Upper lobe of left lung (tissue), 6 donors: ENCODE results near the gene ZNF326. TPM values are rescaled to one million over a fixed set of nuclear protein-coding genes. Genes with fewer than 3 reads are reported as not detected.
A peak's percentile ranks its signal among the peaks of the same experiment; 100 is the strongest.
"Not testable (repeated sequence)": the region's sequence is repeated elsewhere in the genome, so short reads cannot be mapped to it uniquely, and the experiment has no call there.

ENCODE experiments used
- ATAC-seq, 2 donors: fragments of 200-7000 bp; cut with Tn5 transposase; one replicate each; pipeline ENCODE4 v1.9.1; 2022; ENCODE audit warnings: mild to moderate bottlenecking in 2 of 2, moderate library complexity in 2 of 2; ENCODE audit not compliant: low FRiP score in 2 of 2
- DNase-seq, 2 donors: peaks; one replicate each; pipeline ENCODE4 v3.0.0-alpha.2; 2019 to 2020
- H3K27ac ChIP-seq, 4 donors: fragments of 200-600 bp; sonication (generic); one replicate each; pipeline ENCODE4 v1.5.1; 2016 to 2019
- H3K27me3 ChIP-seq, 4 donors: fragments of 200-600 bp; sonication (generic); one replicate each; pipeline ENCODE4 v1.5.1; 2017 to 2019
- H3K36me3 ChIP-seq, 4 donors: fragments of 200-600 bp; sonication (generic); one replicate each; pipeline ENCODE4 v1.5.1; 2016 to 2019
- H3K4me1 ChIP-seq, 4 donors: fragments of 200-600 bp; sonication (generic); one replicate each; pipeline ENCODE4 v1.5.1; 2018 to 2019
- H3K4me3 ChIP-seq, 4 donors: fragments of 200-600 bp; sonication (generic); one replicate each; pipeline ENCODE4 v1.5.1; 2017 to 2019; ENCODE audit warnings: mild to moderate bottlenecking in 2 of 4, moderate library complexity in 1 of 4
- H3K9me3 ChIP-seq, 4 donors: fragments of 200-600 bp; sonication (generic); one replicate each; pipeline ENCODE4 v1.5.1; 2018 to 2019
- EP300 ChIP-seq, 4 donors: sonication (generic); formaldehyde crosslinking; IDR thresholded peaks; one replicate each; pipeline ENCODE4 v1.5.1; 2017; ENCODE audit warnings: antibody characterized with exemption in 4 of 4, control low read depth in 2 of 4
- POLR2A ChIP-seq, 4 donors: fragments of 450-650 bp; IDR thresholded peaks; one replicate each; pipeline ENCODE4 v1.5.1; 2016 to 2017; ENCODE audit warnings: antibody characterized with exemption in 4 of 4, mild to moderate bottlenecking in 2 of 4
- POLR2AphosphoS5 ChIP-seq, 2 donors: sonication (generic); formaldehyde crosslinking; IDR thresholded peaks; one replicate each; pipeline ENCODE4 v1.5.1; 2017; ENCODE audit warnings: antibody characterized with exemption in 2 of 2
- WGBS, 2 donors: methylation state at CpG; one replicate each; pipeline ENCODE4 v1.1.5; 2017 to 2018; 5-methylcytosine and 5-hydroxymethylcytosine counted together
- total RNA-seq, 6 donors: library from RNA; depleted of rRNA in 4 of 6; stranded (reverse); fragments of >200 nt in 4 of 6; gene quantifications; one replicate each; pipeline versions ENCODE4 v1.1.0 to v1.2.1, GENCODE V29; 2016 to 2021
- TF ChIP-seq, protein P1 (sequence below), 6 experiments: fragments of 450-650 bp in 4 of 6; fragments of 200-600 bp in 2 of 6; sonication (generic) in 2 of 6; IDR thresholded peaks; one replicate each; pipeline ENCODE4 v1.5.1; 2016 to 2019; ENCODE audit warnings: antibody characterized with exemption in 6 of 6
- donor health status: DM: no; HTN: no; CAD: no; lungs with moderate emphysema.
- donor health status: DM: no; HTN: yes; CAD: no; lungs with severe emphysema.

ZNF326 gene
- total RNA-seq, 6 donors from 2014 or later = 9.2 to 32.5 (median 17.4) TPM

GRCh38 chr1:89974256-89974655, 20.7 kb upstream of the ZNF326 start:
- Histone ChIP-seq H3K36me3 (no peaks in the 10 kb centered on the region), H3K9me3 (no peaks in the 10 kb centered on the region), H3K4me1 (peaks cover 0 to 3% (median 1%) of the 10 kb centered on the region in 4 donors), H3K4me3 (no peak overlapping the region), H3K27ac (no peak overlapping the region), H3K27me3 (no peaks in the 10 kb centered on the region)
- DNase-seq (no peak), ATAC-seq (no peak)
- TF ChIP-seq POLR2AphosphoS5 (IDR thresholded peaks at IDR 0.05) = no peak
- TF ChIP-seq, protein P1, sequence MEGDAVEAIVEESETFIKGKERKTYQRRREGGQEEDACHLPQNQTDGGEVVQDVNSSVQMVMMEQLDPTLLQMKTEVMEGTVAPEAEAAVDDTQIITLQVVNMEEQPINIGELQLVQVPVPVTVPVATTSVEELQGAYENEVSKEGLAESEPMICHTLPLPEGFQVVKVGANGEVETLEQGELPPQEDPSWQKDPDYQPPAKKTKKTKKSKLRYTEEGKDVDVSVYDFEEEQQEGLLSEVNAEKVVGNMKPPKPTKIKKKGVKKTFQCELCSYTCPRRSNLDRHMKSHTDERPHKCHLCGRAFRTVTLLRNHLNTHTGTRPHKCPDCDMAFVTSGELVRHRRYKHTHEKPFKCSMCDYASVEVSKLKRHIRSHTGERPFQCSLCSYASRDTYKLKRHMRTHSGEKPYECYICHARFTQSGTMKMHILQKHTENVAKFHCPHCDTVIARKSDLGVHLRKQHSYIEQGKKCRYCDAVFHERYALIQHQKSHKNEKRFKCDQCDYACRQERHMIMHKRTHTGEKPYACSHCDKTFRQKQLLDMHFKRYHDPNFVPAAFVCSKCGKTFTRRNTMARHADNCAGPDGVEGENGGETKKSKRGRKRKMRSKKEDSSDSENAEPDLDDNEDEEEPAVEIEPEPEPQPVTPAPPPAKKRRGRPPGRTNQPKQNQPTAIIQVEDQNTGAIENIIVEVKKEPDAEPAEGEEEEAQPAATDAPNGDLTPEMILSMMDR (IDR thresholded peaks at IDR 0.05) = no peak
- TF ChIP-seq EP300 (IDR thresholded peaks at IDR 0.05) = no peak
- no peak for TF ChIP-seq POLR2A (IDR thresholded peaks at IDR 0.05)
- WGBS, 2 donors = 94 to 99% methylated on average over 4 of the region's 4 CpGs

DNA sequence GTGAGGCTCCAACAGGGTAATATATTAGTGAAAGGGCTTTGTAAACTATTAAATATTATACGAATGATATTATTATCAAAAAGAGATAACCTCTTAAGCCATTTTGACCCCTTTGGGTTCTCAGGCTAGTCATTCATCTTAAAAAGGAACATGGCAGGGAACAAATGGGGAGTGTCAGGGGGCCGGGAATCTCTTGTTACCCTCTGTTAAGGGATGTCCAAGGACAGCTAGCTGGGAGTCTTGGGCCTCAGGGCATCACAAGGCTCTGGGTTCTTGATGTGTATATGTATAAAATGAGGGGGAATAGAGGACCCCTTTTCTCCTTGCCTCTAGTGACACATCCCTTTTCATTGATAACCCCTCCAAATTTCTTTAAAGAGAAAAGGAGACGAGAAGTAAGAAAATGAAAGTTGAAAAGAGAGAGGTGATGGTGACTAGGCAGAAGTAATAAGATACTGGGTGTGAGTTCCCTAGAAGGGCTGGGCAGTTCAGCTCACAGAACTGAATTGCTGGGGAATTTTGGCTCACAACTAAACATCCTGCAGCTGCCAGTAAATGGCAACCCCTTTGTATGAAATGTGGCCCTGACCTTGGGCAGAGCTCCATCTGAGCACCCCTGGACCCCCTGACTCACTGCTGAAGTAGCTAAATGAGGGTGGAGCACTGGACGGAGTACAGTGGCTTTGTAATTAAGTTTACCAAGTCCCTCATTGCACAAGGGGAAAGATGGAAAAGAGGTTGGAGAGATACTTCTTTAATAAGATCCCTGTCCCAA, 20.0 kb upstream of the ZNF326 start:
- H3K27ac ChIP-seq = no peak overlapping the region
- H3K4me3 ChIP-seq = no peak overlapping the region
- WGBS, 2 donors = 65 to 73% methylated on average over 4 of the region's 4 CpGs
- H3K4me1 ChIP-seq = peaks cover 0 to 3% (median 1%) of the 10 kb centered on the region in 4 donors
- TF ChIP-seq EP300 (IDR thresholded peaks at IDR 0.05) (no peak), POLR2AphosphoS5 (IDR thresholded peaks at IDR 0.05) (no peak)
- no peaks in the 10 kb centered on the region for H3K9me3 ChIP-seq
- peak; percentile 19 to 63 for ATAC-seq
- no peaks in the 10 kb centered on the region for H3K36me3 ChIP-seq
- DNase-seq = no peak
- H3K27me3 ChIP-seq = no peaks in the 10 kb centered on the region

- 55 to 58% methylated on average over 4 of the region's 4 CpGs for WGBS, 2 donors
- TF ChIP-seq, protein P1 (IDR thresholded peaks at IDR 0.05) = no peak
- TF ChIP-seq POLR2A (IDR thresholded peaks at IDR 0.05) = no peak
- no peaks in the 10 kb centered on the region for H3K36me3 ChIP-seq
- peaks cover 0 to 3% (median 1%) of the 10 kb centered on the region in 4 donors for H3K4me1 ChIP-seq
- H3K27me3 ChIP-seq = no peaks in the 10 kb centered on the region
- no peaks in the 10 kb centered on the region for H3K9me3 ChIP-seq
- no peak overlapping the region for H3K4me3 ChIP-seq
- DNase-seq (no peak), ATAC-seq (peak in 1 of 2 donors; percentile 64)
- H3K27ac ChIP-seq = no peak overlapping the region
Observed at GRCh38 chr1:89975540-89976125, 19.3 kb upstream of the ZNF326 start.

DNA sequence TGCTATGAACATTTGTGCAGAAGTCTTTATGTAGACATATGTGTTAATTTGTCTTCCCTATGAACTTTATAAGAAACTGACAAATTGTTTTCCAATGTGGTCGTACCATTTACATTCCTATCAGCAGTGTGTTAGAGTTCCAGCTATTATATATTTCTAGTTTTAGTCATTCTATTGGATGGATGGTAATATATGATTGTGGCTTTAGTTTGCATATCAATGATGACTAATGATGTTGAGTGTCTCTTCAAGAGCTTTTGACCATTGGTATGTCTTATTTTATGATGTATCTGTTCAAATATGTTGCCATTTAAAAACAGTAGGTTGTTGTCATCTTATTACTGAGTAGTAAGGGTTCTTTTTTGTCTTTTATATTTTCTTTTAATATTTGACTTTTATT, 16.2 kb upstream of the ZNF326 start:
- WGBS, 2 donors = 96 to 97% methylated on average over 1 of the region's 1 CpG
- TF ChIP-seq EP300 (IDR thresholded peaks at IDR 0.05) (no peak), POLR2AphosphoS5 (IDR thresholded peaks at IDR 0.05) (no peak), POLR2A (IDR thresholded peaks at IDR 0.05) (no peak)
- TF ChIP-seq, protein P1 (IDR thresholded peaks at IDR 0.05) = no peak
- no peak overlapping the region for H3K4me3 ChIP-seq
- DNase-seq = no peak
- H3K4me1 ChIP-seq = peaks cover 0 to 3% (median 1%) of the 10 kb centered on the region in 4 donors
- no peak overlapping the region for H3K27ac ChIP-seq
- no peaks in the 10 kb centered on the region for H3K36me3 ChIP-seq
- H3K9me3 ChIP-seq = no peaks in the 10 kb centered on the region
- H3K27me3 ChIP-seq = no peaks in the 10 kb centered on the region
- ATAC-seq = no peak

GRCh38 chr1:89980605-89981004, 14.3 kb upstream of the ZNF326 start:
- Histone ChIP-seq H3K27me3 (no peaks in the 10 kb centered on the region), H3K27ac (no peak overlapping the region), H3K4me1 (no peaks in the 10 kb centered on the region), H3K36me3 (no peaks in the 10 kb centered on the region), H3K4me3 (no peak overlapping the region), H3K9me3 (no peaks in the 10 kb centered on the region)
- DNase-seq (no peak), ATAC-seq (no peak)
- 66 to 72% methylated on average over 4 of the region's 4 CpGs for WGBS, 2 donors
- TF ChIP-seq, protein P1 (IDR thresholded peaks at IDR 0.05) = no peak

GRCh38 chr1:89982846-89983245, 12.1 kb upstream of the ZNF326 start:
- not testable (repeated sequence) for DNase-seq, H3K9me3 ChIP-seq, H3K36me3 ChIP-seq, H3K4me3 ChIP-seq, H3K4me1 ChIP-seq, H3K27ac ChIP-seq, ATAC-seq, H3K27me3 ChIP-seq
- WGBS, 2 donors = 86 to 97% methylated on average over 2 of the region's 2 CpGs

DNA sequence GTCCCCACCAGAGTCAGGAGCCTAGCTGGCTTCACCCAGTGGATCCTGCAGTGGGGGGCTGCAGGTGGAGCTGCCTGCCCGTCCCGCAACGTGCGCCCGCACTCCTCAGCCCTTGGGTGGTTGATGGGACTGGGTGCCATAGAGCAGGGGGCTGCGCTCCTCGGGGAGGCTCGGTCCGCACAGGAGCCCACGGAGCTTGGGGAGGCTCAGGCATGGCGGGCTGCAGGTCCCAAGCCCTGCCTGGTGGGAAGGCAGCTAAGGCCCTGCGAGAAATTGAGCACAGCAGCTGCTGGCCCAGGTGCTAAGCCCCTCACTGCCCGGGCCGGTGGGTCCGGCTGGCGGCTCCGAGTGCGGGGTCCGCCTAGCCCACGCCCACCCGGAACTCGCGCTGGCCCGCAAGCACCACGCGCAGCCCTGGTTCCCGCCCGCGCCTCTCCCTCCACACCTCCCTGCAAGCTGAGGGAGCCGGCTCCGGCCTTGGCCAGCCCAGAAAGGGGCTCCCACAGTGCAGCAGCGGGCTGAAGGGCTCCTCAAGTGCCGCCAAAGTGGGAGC, 10.3 kb upstream of the ZNF326 start:
- not testable (repeated sequence) for H3K4me3 ChIP-seq, H3K4me1 ChIP-seq, H3K36me3 ChIP-seq, H3K27me3 ChIP-seq, H3K9me3 ChIP-seq, H3K27ac ChIP-seq, ATAC-seq
- 96 to 97% methylated on average over 9 to 33 of the region's 33 CpGs for whole genome bisulfite sequencing, 2 donors
- DNase-seq = peak in 1 of 2 donors; percentile 79
